Measurements from ENCODE around the gene PPP2R5E.
"Not testable (repeated sequence)": the region's sequence is repeated elsewhere in the genome, so short reads cannot be mapped to it uniquely, and the experiment has no call there.

PPP2R5E gene

GRCh38 chr14:63543000-63543825 lies at the start of gene PPP2R5E:
Gene PPP2R5E, minus strand, starts transcription at chr14:63543377. Its CDS starts 3,692 bp downstream, at chr14:63539685.
- peak; percentile 96 for DNase-seq (ENCODE audit: low read depth, low spot score)

GRCh38 chr14:63583046-63583445 lies 39.9 kb upstream of the PPP2R5E start:
- not testable (repeated sequence) for DNase-seq (ENCODE audit: low read depth, low spot score)

- DNase-seq (ENCODE audit: low read depth, low spot score) = no peak
Observed at GRCh38 chr14:63581491-63581890, 38.3 kb upstream of the PPP2R5E start.

GRCh38 chr14:63578300-63578699 lies 35.1 kb upstream of the PPP2R5E start:
- no peak for DNase-seq (ENCODE audit: low read depth, low spot score)

GRCh38 chr14:63573581-63573980 lies 30.4 kb upstream of the PPP2R5E start:
- DNase-seq (ENCODE audit: low read depth, low spot score) = no peak

- no peak for DNase-seq (ENCODE audit: low read depth, low spot score)
Observed at GRCh38 chr14:63565448-63565847, 22.3 kb upstream of the PPP2R5E start.

- no peak for DNase-seq (ENCODE audit: low read depth, low spot score)
Observed at GRCh38 chr14:63564318-63564717, 21.1 kb upstream of the PPP2R5E start.

GRCh38 chr14:63563370-63564026 lies 20.3 kb upstream of the PPP2R5E start:
- DNase-seq (ENCODE audit: low read depth, low spot score) = no peak

GRCh38 chr14:63562405-63562804 lies 19.2 kb upstream of the PPP2R5E start:
- DNase-seq (ENCODE audit: low read depth, low spot score) = no peak

- DNase-seq (ENCODE audit: low read depth, low spot score) = no peak
Observed at GRCh38 chr14:63555572-63555971, 12.4 kb upstream of the PPP2R5E start.

GRCh38 chr14:63551332-63551731 lies 8.2 kb upstream of the PPP2R5E start:
- no peak for DNase-seq (ENCODE audit: low read depth, low spot score)

- DNase-seq (ENCODE audit: low read depth, low spot score) = no peak
Observed at GRCh38 chr14:63547798-63548335, 4.7 kb upstream of the PPP2R5E start.

GRCh38 chr14:63545431-63545830 lies 2.3 kb upstream of the PPP2R5E start:
- DNase-seq (ENCODE audit: low read depth, low spot score) = no peak

- no peak for DNase-seq (ENCODE audit: low read depth, low spot score)
Observed at GRCh38 chr14:63544591-63545299, 1.6 kb upstream of the PPP2R5E start.

- DNase-seq (ENCODE audit: low read depth, low spot score) = no peak
Observed at GRCh38 chr14:63543826-63544406, 739 bp upstream of the PPP2R5E start.

GRCh38 chr14:63542231-63542999 lies 762 bp downstream of the PPP2R5E start:
- no peak for DNase-seq (ENCODE audit: low read depth, low spot score)

GRCh38 chr14:63535918-63536317 lies 7.3 kb downstream of the PPP2R5E start:
- no peak for DNase-seq (ENCODE audit: low read depth, low spot score)

GRCh38 chr14:63533474-63533873 lies 9.7 kb downstream of the PPP2R5E start:
- no peak for DNase-seq (ENCODE audit: low read depth, low spot score)

GRCh38 chr14:63524537-63525155 lies 18.5 kb downstream of the PPP2R5E start:
- DNase-seq (ENCODE audit: low read depth, low spot score) = no peak

- no peak for DNase-seq (ENCODE audit: low read depth, low spot score)
Observed at GRCh38 chr14:63523735-63524426, 19.3 kb downstream of the PPP2R5E start.
